ENCODE results near the gene KIAA0753.
"Not testable (repeated sequence)": the region's sequence is repeated elsewhere in the genome, so short reads cannot be mapped to it uniquely, and the experiment has no call there.

Gene KIAA0753

DNA sequence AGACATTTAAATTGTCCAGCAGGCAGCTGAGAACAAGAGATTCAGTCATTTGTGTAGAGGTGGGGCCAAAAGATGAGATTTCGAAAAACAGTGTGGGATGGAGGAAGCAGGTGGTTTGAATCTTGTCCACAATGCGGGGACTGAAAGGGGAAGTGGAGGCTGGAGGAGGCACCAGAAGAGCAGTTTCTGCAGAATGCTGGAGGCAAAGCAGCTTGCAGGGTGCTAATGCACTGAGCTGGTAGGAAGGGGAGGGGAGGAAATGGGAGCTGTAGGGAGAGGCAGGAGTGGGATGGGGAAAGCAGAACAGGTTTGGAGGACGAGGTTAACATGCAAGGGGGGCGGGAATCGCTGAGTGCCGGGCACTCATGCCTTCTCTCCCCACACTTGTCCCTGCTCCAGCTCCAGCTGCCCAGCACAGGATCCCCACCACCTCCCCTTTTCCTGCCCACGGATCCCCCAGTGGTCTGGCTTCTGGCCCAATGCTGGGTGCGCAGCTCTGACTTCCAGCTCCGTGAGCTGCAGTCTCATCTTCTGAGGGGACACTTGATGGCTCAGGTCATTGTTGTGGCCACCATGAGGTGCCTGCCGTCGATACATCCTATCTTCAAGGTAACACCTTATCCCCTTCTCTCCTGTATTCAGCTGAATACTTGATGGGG is 20.4 kb upstream of the KIAA0753 start:
- Histone ChIP-seq H3K9me3 (ENCODE audit: severe bottlenecking) (no peaks in the 10 kb centered on the region), H3K27ac (no peak overlapping the region)

GRCh38 chr17:6660101-6660500 is 19.6 kb upstream of the KIAA0753 start:
- Histone ChIP-seq H3K4me3 (ENCODE audit: low read depth, low read length) (no peak overlapping the region), H3K36me3 (no peaks in the 10 kb centered on the region), H3K27ac (no peak overlapping the region), H3K9me3 (ENCODE audit: severe bottlenecking) (no peaks in the 10 kb centered on the region), H3K27me3 (ENCODE audit: insufficient read depth, low read depth, severe bottlenecking) (no peaks in the 10 kb centered on the region)
- no peak for DNase-seq
- TF ChIP-seq, protein P1, sequence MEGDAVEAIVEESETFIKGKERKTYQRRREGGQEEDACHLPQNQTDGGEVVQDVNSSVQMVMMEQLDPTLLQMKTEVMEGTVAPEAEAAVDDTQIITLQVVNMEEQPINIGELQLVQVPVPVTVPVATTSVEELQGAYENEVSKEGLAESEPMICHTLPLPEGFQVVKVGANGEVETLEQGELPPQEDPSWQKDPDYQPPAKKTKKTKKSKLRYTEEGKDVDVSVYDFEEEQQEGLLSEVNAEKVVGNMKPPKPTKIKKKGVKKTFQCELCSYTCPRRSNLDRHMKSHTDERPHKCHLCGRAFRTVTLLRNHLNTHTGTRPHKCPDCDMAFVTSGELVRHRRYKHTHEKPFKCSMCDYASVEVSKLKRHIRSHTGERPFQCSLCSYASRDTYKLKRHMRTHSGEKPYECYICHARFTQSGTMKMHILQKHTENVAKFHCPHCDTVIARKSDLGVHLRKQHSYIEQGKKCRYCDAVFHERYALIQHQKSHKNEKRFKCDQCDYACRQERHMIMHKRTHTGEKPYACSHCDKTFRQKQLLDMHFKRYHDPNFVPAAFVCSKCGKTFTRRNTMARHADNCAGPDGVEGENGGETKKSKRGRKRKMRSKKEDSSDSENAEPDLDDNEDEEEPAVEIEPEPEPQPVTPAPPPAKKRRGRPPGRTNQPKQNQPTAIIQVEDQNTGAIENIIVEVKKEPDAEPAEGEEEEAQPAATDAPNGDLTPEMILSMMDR (IDR thresholded peaks at IDR 0.05; ENCODE audit: low read depth, low read length) = no peak

More for the DNA sequence above, 20.4 kb upstream of the KIAA0753 start:
- H3K4me3 ChIP-seq (ENCODE audit: low read depth, low read length) = no peak overlapping the region
- TF ChIP-seq, protein P1 (IDR thresholded peaks at IDR 0.05; ENCODE audit: low read depth, low read length) = no peak
- no peaks in the 10 kb centered on the region for H3K36me3 ChIP-seq
- no peak for DNase-seq
- no peaks in the 10 kb centered on the region for H3K27me3 ChIP-seq (ENCODE audit: insufficient read depth, low read depth, severe bottlenecking)

GRCh38 chr17:6658411-6658810 is 17.9 kb upstream of the KIAA0753 start:
- H3K27ac ChIP-seq; H3K27me3 ChIP-seq (ENCODE audit: insufficient read depth, low read depth, severe bottlenecking); DNase-seq; H3K4me3 ChIP-seq (ENCODE audit: low read depth, low read length); H3K36me3 ChIP-seq; H3K9me3 ChIP-seq (ENCODE audit: severe bottlenecking): not testable (repeated sequence)

DNA sequence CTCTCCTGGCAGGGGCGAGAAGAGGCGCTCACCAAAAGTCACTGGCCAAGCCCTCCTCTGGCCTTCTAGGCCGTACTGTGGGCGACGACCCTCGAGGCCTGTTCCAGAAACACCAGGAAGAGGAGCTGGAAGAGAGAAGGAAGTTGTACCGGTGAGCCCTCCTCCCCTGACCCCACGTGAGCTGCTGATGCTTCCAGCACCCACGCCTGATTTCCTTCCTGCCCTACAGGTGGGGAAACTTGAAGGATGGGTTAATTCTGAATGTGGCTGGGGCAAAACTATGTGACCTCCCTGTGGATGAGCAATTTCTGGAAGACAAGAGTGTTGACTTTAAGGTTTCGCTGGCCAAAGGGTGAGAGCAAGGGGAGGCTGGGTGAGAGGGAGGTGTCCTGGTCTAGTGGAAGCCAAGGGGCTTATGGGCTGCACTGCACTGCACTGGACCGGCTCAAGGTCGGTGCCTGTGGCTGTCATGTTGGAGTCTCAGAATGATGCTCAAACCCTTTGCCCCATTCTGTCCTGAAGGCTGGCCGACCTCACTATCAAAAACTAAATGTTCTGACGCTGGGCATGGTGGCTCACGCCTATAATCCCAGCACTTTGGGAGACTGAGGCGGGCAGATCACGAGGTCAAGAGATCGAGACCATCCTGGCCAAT is 17.2 kb upstream of the KIAA0753 start:
- Histone ChIP-seq H3K27ac (no peak overlapping the region), H3K4me3 (ENCODE audit: low read depth, low read length) (no peak overlapping the region), H3K27me3 (ENCODE audit: insufficient read depth, low read depth, severe bottlenecking) (no peaks in the 10 kb centered on the region), H3K9me3 (ENCODE audit: severe bottlenecking) (no peaks in the 10 kb centered on the region), H3K36me3 (no peaks in the 10 kb centered on the region)
- TF ChIP-seq, protein P1 (IDR thresholded peaks at IDR 0.05; ENCODE audit: low read depth, low read length) = no peak
- DNase-seq = no peak

GRCh38 chr17:6656797-6657632 is 16.5 kb upstream of the KIAA0753 start:
- not testable (repeated sequence) for H3K4me3 ChIP-seq (ENCODE audit: low read depth, low read length); DNase-seq; H3K27me3 ChIP-seq (ENCODE audit: insufficient read depth, low read depth, severe bottlenecking); H3K9me3 ChIP-seq (ENCODE audit: severe bottlenecking); H3K27ac ChIP-seq; H3K36me3 ChIP-seq

DNA sequence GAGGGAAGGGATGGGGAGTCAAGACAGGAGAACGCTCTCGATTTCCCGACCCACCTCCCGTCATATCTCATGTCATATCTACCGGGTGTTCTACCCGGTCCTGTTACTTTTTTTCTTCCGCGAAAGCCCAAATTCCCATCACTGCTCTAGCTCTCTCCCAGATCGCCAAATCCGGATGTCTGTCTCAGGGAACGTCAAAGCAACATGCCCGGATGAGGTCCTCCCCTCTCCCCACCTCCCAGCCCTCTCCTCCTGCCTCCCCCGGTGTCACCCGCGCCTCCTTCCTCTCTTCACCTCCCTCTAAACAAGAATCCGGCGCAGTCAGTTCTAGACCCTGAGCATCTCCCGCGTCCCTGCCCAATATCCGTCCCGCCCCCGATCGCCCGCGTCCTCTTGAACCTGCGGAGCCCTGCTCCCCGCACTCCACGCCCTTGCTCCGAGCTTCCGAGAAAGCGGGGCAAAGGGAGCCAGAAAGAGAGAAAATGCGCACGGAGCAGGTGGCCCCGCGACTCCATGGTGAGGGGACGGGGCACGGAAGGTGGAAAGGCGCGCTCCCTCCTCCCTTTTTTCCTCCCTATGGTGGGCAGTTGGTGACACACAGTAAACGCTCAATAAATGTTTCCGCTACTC is 15.3 kb upstream of the KIAA0753 start:
- H3K4me3 ChIP-seq (ENCODE audit: low read depth, low read length); H3K36me3 ChIP-seq; H3K9me3 ChIP-seq (ENCODE audit: severe bottlenecking); DNase-seq; H3K27ac ChIP-seq; H3K27me3 ChIP-seq (ENCODE audit: insufficient read depth, low read depth, severe bottlenecking): not testable (repeated sequence)

All from WERI-Rb-1 (cell line).